CD4-positive, alpha-beta T cell treated with Interleukin-15 for 4 hours (primary cell): ENCODE measurements around the gene CREBZF.
"Not testable (repeated sequence)": the region's sequence is repeated elsewhere in the genome, so short reads cannot be mapped to it uniquely, and the experiment has no call there.

Experiments
- DNase-seq: peaks from one replicate; pipeline ENCODE4 v3.0.0-alpha.2; 2020; ENCODE audit warnings: low spot score

Gene CREBZF

GRCh38 chr11:85670949-85671663 lies 6.2 kb upstream of the CREBZF start:
- DNase-seq = not testable (repeated sequence)

DNA sequence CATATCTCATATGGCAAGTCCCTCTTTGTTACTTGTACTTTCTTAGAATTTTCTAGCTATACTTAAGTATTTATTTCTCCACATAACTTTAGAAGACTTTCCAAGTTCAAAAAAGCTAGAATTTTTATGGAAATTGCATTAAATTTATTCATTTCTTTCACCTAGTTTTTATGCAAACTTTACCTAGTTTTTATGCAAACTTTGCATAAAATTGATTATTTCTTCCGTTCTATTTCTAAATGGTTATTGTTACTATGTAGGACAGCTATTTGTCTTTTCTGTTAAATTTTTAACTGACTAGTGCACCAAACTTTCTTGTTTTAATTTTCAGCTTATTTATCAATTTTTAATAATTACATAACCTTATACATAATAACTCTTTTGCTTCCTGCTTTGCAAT lies 3.2 kb upstream of the CREBZF start:
- DNase-seq = no peak

GRCh38 chr11:85666687-85667086 lies 1.8 kb upstream of the CREBZF start:
- no peak for DNase-seq

DNA sequence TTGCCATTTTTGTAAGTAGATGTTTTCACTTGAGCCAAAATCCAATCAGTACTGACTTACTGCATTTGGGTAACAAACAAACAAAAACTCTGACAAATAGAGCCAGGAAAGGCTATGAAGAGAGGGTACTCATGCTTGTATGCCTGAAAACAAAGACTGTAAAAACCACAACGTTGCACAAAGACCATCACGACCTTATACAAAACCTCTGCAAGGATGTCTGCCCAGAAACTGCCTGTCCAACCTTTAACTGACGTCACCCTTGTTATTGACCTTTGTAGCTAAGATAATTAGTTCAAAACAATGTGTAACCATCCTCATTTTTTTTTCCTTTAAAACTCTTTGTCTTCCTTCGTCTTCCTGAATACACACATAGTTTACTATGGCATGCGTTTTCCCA lies 804 bp upstream of the CREBZF start:
- no peak for DNase-seq

DNA sequence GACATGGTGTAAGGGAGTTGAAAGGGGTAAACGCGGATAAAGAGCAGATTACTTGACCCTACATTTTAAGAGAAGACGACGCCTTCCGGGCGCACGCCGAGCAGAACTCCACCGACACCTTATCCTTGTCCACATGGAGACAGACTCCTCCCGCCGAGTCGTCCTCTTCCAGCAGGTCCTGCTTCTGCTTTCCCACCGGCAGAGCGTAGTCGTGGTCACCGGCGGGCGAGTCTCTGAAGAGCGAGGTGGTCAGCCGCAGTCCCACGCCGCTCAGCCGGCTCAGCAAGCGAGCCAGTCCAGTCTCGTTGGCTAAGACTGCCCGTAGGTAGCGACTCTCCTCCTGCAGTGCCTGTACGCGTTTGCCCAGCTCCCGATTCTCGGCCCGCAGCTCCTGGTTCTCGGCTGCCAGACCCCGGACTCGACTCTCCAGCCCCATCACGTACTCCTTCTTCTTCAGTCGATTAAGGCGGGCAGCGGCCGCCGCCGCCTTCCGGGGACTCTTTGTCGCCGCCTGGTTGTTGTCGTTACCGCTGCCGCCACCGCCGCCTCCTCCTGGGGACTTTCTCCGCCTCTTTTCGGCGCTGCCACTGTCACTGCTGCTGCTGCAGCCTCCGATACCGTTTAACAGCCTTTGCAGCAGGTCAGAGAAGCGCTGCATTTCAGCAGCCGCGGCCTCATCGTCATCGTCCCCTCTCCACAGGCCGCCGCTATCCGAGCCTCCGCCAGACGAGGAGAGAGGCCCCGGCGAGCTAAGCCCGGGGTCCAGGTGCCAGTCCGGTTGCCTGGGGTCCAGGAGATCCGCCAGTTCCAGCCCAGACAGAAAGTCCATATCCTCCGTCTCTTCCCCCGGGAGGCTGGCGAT lies 945 bp downstream of the CREBZF start:
- DNase-seq = peak; percentile 87

DNA sequence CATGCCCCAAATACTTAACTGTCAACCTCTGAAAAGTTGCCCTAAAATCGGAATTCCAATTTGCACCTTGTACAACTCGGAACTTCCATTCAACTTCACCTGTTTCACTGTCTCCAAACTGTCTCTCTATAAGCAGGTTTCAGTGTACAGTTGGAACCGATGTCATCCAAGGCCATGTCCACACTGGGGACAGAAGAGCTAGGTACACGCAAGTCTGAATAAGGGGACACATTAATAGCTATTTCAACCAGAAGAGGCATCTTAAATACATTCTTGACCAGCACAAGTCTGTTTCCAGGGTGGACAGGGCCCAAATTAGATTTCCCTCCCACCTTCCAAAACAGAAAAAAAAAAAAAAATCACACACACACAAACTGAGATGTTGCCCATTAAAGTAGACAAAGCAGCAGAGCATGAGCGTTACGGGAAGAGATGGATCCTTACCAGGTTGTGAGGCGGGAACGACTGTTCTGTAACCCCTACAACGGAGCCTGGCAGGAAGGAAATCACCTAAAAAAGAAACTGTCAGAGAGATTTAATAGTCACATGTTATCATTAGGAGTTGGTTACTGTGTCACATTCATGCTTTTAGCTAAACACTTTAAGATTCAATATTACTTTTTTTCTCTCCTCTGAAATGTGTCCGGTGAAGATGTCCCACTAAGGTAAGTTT lies 1.7 kb downstream of the CREBZF start:
- DNase-seq = peak; percentile 29

GRCh38 chr11:85661972-85662664 lies 2.8 kb downstream of the CREBZF start:
- no peak for DNase-seq

- no peak for DNase-seq
Observed at GRCh38 chr11:85658180-85658579, 6.7 kb downstream of the CREBZF start.

GRCh38 chr11:85656777-85657176 lies 8.2 kb downstream of the CREBZF start:
- DNase-seq = no peak

- DNase-seq = not testable (repeated sequence)
Observed at GRCh38 chr11:85654343-85654742, 10.6 kb downstream of the CREBZF start.

DNA sequence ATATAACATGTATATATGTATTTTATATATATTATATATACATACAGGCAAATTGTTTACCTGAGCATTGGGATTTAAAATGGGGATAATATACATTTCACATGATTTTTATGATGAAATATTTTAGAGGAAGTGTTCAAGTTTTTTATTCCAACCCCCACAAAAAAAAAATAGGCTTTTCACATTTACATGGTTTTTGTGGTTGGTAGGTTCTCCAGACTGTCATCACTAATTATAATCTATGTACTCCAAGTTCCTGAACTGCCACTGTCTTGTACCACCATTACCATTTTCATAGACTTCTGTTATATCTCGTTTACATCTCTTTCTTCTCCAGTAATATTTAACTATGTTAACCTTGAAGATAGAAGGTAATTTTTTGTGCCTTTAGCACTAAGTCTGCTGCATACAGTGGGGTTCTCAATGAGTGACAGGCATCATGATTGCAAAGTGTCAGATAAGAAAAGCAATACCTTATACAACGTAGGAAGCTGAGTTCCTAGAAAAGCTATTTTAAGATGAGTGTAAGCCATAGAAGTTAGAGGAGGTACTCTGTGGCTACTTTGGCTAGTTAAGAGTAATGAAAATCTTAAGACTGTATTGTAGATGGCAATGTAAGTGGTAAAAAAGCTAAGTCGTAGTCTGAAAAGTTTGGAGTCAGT lies 12.0 kb downstream of the CREBZF start:
- no peak for DNase-seq

DNA sequence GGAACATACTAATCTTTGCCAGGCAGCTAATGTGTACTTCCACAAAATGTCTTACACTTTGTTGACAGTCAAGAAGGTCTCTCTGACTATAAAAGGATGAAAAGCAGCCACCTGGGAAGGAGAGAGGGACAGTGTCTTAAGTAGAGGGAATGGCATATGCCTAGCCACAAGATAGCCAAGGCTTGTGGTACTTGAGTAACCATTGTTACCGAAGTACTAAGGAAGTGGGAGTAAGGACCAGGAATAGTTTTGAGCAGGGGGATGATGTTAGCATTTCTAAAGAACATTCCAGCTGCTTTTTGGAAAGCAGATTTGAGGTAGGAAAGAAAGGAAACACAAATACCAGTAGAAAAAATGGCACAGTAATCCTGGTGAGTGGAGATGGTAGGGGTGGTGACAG lies 13.8 kb downstream of the CREBZF start:
- DNase-seq = no peak

GRCh38 chr11:85647604-85648299 lies 17.2 kb downstream of the CREBZF start, which contains the start of gene TMEM126A:
Gene TMEM126A, plus strand, starts transcription at chr11:85647967. Its CDS starts 2,289 bp downstream, at chr11:85650256.
- DNase-seq = peak; percentile 88

DNA sequence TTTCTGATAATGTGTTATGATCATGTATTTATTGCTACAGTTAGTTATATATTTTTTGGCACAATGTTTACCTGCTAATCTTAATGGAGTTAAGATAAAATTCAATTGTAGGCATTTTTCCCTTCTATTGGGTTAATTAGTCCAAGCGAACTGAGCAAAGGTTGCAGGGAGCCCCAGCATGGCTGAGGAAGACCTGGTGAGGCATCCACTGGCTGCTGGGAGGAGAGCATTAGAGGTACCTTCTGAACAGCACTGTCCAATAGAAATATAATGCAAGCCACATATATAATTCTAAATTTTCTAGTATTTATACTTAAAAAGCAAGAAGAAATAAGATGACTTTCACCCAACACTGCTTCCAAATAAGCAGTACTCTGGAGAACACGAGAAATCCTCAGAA lies 17.9 kb downstream of the CREBZF start:
- no peak for DNase-seq

GRCh38 chr11:85643191-85643614 lies 21.7 kb downstream of the CREBZF start:
- no peak for DNase-seq

- no peak for DNase-seq
Observed at GRCh38 chr11:85634747-85635146, 30.2 kb downstream of the CREBZF start.

GRCh38 chr11:85628771-85629341 lies 36.1 kb downstream of the CREBZF start:
- DNase-seq = peak; percentile 2

DNA sequence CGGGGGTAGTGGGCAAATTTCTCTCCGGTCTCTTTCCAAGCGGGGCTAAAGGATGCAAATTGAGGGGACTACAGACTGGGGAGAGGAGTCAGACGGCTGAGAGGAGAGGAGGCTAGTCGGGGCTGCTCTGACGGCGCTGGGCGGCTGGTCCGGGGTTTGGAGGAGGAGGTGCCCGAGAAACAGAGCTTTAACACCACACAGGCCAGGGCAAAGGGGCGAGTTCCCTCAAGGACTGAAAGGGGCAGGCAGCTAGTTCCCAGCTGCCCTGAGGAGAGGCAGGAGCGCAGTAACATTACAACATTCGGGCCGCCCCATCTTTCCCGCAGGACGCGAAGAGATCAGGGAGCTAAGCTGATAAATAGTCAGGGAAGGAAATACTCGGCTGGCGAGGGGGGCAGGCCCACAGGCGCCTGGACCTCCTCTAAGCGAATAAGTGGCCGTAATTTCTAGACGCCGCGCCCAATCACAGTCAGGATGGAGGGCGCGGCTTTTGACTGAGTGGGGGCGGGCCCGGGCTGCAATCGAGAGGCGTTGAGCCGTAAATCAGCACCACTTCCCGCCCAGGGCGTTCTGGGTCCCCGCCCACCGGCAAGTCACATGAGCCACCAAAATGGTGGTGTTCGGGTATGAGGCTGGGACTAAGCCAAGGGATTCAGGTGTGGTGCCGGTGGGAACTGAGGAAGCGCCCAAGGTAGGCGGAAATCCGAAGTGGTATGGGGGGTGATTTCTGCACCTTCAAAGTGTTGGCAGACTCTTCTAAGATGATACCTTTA lies 36.7 kb downstream of the CREBZF start, which contains the start of gene TMEM126B:
TMEM126B (plus strand) TSS at position 596 of the 773 bp plus-strand sequence; CDS start at position 611, 15 bp downstream.
- DNase-seq = peak; percentile 93

DNA sequence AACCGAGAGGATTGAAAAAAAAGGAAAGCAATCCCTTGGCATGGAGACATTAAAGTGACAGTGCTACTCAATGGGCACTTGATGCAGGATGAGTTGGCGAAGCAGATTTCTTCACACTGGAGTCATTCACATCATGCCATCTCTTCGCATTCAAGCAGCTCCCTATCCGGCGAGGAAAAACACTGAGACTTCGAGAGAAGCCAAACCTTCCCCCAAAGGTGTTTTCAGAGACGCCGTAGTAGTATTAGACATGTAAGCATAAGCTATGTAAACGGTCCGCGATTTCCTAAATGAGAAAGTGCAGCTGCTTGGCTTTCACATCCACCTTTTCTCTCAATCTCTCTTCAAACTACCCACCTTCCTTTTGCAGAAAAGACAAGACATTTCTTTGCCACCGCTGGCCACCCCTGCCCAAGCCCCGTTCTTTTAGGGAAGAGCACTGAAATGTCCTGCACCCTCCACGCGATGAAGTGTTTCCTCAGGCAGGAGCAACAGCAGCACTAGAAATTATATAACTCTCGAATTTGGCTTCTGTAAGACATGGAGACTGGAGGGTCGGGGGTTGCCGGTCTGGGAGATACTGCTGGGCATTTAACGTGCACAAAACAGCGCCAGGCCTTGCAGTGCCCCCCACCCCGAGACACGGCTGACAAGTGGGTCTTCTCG lies 37.5 kb downstream of the CREBZF start, which contains the start of gene DLG2:
DLG2 (minus strand) TSS at position 13 of the 666 bp plus-strand sequence.
- peak; percentile 0 for DNase-seq
